Suppressor macrophage treated with lipopolysaccharide for 1 hour (primary cell): ENCODE results near the gene GPR62.

Experiments
- DNase-seq, 3 donors: peaks; one replicate each; pipeline ENCODE4 v3.0.0-alpha.2; 2020 to 2022

The GPR62 gene

GRCh38 chr3:51957520-51958205 lies 2.5 kb downstream of the GPR62 start:
- DNase-seq, result no peak

- no peak for DNase-seq
Measured at GRCh38 chr3:51958603-51959521, 3.7 kb downstream of the GPR62 start.

- DNase-seq, result no peak
Measured at GRCh38 chr3:51959651-51960050, 4.5 kb downstream of the GPR62 start.

DNA sequence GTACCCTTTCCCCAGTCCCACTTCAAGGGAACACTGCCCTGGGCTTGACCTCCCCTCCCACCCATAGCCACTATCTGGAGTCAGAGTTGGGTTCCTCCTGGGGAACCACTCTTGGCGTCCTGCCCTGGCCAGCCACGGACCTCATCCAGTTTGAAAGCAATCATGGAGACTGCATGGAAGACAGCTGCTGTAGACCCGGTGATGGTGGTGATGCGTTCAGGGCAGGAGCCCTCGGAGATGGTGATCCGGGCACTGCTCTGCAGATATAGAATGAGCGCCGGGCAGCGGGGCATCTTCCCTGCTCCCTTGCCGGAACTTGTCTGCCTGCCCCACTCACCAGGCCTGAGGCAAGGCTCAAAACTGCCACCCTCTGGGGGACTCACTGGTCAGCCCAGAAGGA lies 5.2 kb downstream of the GPR62 start:
- DNase-seq, result no peak

- DNase-seq, result no peak
Measured at GRCh38 chr3:51961011-51961410, 5.8 kb downstream of the GPR62 start.

DNA sequence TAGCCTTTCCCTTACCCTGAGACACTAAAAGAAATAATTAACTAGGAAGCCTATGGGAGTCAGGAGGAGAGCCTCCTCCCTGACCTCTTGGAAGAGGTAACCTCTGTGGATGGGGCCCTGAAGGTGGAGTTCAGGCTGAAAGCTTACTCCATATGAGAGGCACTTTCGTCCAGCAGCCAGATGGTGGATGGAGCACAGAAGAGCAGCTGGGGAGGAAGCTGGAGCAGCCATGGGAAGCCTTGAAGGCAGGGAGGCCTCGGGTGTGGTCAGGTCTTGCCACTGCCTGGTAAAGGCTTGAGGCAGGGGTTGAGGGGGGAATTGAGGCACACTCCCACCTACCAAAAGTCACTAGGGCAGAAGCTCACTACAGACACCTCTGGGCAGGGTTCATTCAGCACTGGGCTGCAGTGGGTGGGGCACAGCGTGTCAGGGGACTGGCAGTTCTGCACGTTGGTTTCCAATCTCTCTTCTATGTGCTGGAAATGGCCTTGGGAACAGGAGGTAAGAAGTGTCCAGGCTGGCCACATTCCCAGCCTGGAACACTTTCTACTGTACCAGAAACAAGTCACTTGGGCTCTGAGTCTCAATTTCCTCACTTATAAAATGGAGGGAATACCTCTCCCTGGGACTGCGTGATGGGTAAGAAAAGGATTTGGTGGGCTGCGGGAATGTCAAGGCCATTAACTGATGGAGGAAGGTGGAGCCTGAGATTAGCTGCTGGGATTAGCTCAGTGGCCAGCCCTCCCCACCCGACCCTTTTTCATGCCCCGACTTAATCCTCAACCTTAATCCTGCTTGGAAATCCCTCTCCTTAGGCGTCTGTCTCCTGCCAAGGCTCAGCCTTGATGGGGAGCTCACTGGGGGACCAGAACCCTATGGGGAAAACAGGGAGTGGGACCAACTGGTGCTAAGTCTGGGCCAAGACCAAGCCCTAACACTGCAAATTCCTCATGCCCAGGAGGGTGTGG lies 6.7 kb downstream of the GPR62 start:
- DNase-seq, result no peak

- DNase-seq, result no peak
Measured at GRCh38 chr3:51962854-51963530, 7.8 kb downstream of the GPR62 start.

DNA sequence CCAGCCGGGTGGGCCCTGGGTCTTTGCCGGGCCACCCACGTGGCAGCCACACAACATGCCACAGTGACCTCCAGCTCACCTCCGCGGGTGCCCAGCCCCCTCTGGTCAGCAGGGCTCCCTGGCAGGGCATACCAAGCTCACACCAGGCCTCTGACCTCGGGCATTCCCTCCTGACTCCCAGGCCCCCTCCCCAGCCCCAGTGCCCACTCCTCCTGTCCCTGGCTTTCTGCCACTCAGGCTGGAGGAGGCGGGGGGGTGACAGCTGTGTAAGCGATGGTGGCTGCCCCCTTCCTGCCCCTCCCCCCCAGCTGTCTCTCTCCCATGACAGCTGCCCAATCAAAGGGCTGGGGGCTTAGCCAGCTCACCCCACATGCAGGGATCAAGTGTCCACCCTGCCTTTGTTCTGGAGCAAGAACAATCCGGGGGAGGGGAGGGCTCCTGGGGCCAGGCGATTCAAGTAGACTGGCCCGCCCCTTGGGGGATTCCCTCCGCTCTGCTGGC lies 8.8 kb downstream of the GPR62 start:
- no peak for DNase-seq

DNA sequence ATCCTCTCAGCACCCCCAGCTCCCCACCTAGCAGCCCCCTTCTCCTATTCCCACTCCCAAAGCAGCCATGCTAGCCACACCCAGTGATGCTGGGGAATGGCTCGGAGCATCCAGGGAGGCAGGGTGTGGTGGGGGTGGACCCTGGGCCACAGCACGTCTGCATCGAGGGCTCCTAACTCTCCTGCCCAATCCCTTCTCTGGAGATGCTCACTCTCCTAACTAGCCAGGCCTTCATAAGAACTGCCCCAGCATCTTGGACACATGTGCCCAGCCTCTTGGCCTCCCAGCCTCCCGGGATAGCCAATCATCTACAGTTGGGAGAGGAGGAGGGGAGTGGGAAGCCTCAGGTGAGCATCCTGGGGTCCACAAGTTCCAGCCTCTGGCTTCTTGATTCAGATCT lies 9.3 kb downstream of the GPR62 start:
- DNase-seq, result no peak

DNA sequence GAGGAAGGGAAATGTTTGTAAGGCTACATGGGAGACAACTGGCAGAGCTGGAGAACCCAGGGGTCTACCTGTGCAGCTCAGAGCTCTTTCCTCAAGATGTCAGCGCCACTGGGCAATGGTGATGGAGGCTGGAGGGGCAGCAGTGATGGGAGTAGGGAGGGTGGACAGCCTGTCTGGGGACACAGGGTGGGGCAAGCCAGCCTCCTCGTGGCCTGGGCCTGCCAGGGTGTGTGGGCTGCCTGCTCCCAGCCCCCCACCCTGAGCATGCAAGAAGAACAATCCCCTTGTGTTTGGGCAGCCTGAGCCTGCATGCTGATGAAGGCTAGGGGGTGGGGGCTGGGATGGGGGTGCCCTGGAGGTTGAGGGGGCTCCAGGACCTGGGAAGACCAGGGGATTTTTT lies 10.8 kb downstream of the GPR62 start:
- no peak for DNase-seq

DNA sequence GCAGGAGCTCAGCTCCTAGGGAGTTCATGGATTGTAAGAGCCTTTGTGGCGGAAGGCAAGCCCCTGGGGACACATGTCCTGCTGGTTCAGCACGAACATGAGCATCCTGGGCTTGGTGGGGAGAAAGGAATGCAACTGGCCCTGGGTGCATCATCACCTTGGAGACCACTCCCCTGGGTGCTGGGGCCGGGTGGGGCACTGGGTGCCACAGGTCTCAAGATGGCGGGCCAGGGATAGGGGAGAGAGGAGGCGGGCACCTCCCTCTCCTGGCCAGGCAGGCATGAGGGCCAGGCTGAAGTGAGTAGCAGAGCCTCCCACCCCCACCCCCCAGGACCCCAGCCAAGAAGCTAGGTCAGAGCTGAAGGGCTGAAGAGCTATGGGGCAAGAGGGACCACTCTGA lies 11.3 kb downstream of the GPR62 start:
- no peak for DNase-seq

- peak in 1 of 3 donors; percentile 65 for DNase-seq
Measured at GRCh38 chr3:51966922-51967383, 11.8 kb downstream of the GPR62 start.

- DNase-seq, result no peak
Measured at GRCh38 chr3:51967384-51968169, 12.4 kb downstream of the GPR62 start, which contains the start of gene PCBP4. TSS of gene PCBP4 (minus strand) at chr3:51967454. CDS start at chr3:51961240, 6,214 bp downstream.

DNA sequence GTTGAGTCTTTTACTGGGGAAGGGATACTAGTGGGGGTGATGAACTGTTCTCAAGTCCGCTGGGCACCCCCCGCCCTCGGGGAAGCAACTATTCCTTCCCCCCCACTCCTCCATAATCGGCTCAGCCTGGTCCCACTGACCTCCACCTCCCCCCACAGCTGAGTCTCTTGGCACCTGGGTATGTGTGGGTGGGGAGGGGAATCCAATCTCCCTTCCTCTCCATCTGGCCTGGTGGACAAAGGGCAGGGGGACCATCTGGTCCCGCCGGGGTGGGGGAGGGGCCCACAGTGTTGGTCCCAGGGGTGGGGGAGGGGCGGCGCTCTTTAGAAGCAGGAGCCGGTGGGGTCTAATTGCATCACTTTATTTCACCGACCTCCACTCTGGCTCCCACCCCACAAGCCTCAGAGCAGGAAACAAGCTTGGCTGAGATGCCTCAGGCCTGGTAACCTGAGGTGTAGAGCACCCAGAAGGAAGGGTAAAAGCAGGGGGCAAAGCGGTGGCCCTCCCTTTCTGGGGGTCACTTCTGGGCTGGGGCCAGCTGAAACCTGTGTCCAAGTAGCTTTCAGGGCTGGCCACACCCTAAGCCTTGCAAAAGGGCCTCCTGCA lies 13.1 kb downstream of the GPR62 start:
- DNase-seq, result no peak

DNA sequence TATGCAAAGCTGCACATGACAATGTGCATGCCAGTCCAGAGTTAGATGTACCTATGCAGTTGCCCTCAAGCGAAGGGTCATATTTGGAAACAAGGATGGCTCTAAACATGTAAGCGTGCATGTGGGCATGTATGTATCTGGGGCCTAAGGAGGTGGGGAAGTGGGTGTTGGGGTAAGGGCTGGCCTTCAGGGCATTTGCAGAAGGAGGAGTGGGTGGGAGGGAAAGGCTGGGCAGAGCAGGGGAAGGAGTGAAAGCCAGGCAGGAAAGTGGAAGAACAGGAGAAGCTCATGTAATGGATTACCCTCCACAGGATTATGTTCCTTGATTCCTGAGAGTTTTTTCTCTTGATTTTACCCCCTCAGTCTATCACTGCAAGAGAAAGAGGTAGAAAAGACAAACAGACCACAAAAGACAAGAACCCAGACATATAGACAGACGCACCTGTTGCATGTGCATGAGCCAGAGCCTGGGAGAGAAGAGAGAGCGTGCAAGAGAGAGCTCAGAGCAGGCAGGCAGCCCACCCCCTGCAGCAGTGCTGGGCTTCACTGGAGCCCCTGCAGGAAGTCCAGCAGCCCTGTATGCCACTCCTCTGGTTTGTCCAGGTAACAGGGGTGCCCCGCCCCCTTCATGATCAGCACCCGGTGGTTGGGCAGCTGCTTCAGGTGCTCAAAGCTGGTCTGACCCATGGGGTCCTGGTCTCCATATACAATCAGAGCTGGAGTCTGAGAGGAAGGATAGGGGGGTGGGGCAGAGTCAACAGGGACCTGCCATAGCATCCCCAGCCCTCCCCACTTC lies 13.9 kb downstream of the GPR62 start:
- no peak for DNase-seq

DNA sequence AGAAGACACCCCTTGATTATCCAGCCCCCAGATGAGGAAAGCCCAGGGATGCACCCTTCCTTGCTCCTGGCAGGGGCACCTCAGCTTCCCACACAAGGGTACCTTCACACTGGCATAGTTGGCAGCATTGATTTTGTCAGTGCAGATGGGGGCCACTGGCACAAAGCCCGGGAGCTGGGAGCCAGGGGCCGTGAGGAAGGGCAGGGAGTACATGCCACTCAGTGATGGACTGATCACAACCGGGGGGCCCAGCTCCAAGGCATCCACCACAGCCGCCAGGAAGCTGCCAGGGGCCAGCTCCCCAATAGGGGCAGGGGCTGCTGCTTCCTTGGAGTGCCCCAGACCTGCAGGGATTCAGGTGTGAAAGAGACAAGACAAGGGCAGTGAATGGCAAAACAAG lies 14.7 kb downstream of the GPR62 start:
- DNase-seq, result no peak

- DNase-seq, result no peak
Measured at GRCh38 chr3:51970606-51971300, 15.6 kb downstream of the GPR62 start.

DNA sequence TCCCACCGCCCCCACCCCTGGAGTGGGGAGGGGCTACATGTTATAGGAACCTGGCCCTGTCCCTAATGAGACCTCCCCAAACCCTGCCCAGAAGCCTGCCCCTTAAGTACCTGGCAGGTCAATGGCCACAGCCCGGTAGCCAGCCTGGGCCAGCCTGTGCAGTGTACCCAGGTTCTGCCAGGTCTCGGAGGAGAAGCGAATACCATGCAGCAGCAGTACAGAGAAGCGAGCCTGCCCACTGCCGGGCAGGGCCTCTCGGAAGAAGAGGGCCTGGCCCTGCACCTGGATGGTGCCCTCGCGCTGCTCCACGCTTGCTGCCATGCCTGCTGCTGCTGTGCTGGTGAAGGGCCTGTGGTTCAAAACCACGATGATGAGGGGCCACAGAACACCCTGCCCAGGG lies 16.2 kb downstream of the GPR62 start:
- no peak for DNase-seq

DNA sequence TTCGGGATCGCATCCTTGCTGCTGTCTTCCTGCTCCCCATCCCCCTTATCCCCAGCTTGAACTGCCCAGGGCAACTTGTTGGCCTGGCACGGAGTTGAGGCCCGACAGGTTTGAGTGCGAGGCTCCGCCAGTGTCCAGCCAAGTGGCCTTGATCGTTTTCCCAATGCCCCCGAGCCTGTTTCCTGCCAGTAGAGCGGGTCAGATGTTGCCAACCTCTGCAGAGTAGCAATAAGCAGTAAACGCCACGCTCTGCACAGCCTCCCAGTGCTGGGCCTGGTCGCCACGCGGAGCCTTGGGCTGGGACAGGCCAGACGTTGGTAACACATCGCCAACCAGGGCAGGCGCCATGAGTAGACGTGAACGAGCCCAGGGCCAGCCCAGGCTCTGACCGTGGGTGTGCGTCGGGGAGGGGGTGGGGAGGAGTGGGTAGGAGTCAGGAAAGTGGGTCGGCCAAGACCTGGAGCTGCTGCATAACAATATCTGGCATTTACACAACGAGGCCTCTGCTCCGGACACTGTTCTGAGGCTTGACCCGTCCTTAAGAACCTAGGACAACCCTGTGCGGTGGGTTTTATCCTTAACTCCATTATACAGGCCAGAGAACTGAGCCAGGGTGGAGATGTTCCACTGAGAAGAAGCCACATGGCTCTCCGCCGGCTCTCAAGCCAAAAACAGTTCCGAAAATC lies 19.2 kb downstream of the GPR62 start:
- no peak for DNase-seq
